DMS 273 (cell line): ENCODE results near the gene RGL3.
"Not testable (repeated sequence)": the region's sequence is repeated elsewhere in the genome, so short reads cannot be mapped to it uniquely, and the experiment has no call there.

ENCODE experiments used
- DNase-seq: peaks from one replicate; lab custom pipeline; 2025; ENCODE audit not compliant: unreplicated experiment; lab: John Stamatoyannopoulos, UW

Gene RGL3

GRCh38 chr19:11421371-11422098, 2.4 kb upstream of the RGL3 start:
- DNase-seq = peak; percentile 58

- peak; percentile 39 for DNase-seq
These were observed 1.6 kb upstream of the RGL3 start for GRCh38 chr19:11420429-11421370.

- no peak for DNase-seq
These were observed 993 bp downstream of the RGL3 start for GRCh38 chr19:11418094-11418548.

GRCh38 chr19:11416346-11417052, 2.6 kb downstream of the RGL3 start:
- DNase-seq = no peak

GRCh38 chr19:11414544-11414943, 4.6 kb downstream of the RGL3 start:
- peak; percentile 59 for DNase-seq

GRCh38 chr19:11410682-11411081, 8.4 kb downstream of the RGL3 start:
- no peak for DNase-seq

- no peak for DNase-seq
These were observed 10.5 kb downstream of the RGL3 start for GRCh38 chr19:11408591-11408990.

GRCh38 chr19:11406703-11407236, 12.3 kb downstream of the RGL3 start:
- not testable (repeated sequence) for DNase-seq

- DNase-seq = no peak
These were observed 13.1 kb downstream of the RGL3 start for GRCh38 chr19:11405846-11406643.

GRCh38 chr19:11404588-11405222, 14.4 kb downstream of the RGL3 start:
- DNase-seq = no peak

GRCh38 chr19:11401808-11402543, 17.1 kb downstream of the RGL3 start:
- DNase-seq = no peak

GRCh38 chr19:11400798-11401197, 18.3 kb downstream of the RGL3 start:
- no peak for DNase-seq

- no peak for DNase-seq
These were observed 19.4 kb downstream of the RGL3 start for GRCh38 chr19:11399667-11400066.

GRCh38 chr19:11397089-11397610, 22.0 kb downstream of the RGL3 start:
- DNase-seq = no peak

- DNase-seq = no peak
These were observed 28.0 kb downstream of the RGL3 start for GRCh38 chr19:11390933-11391680.

GRCh38 chr19:11390359-11390758, 28.8 kb downstream of the RGL3 start:
- DNase-seq = no peak

- DNase-seq = no peak
These were observed 31.7 kb downstream of the RGL3 start for GRCh38 chr19:11387162-11388034.
